DND-41 (cell line): Measurements from ENCODE around the gene APOLD1.
"Not testable (repeated sequence)": the region's sequence is repeated elsewhere in the genome, so short reads cannot be mapped to it uniquely, and the experiment has no call there.

Source experiments
- ATAC-seq: fragments of 200-7000 bp; cut with Tn5 transposase; 3 replicates; pipeline ENCODE4 v1.9.1; 2021; ENCODE audit warnings: low read depth; ENCODE audit not compliant: insufficient read depth
- DNase-seq: peaks from one replicate; pipeline ENCODE4 v3.0.0-alpha.2; 2020
- H2AFZ ChIP-seq: 2 replicates; pipeline ENCODE4 v1.6.0; 2012; ENCODE audit warnings: low read depth, low read length
- H3K27ac ChIP-seq: 2 replicates; pipeline ENCODE4 v1.5.1; 2012; ENCODE audit warnings: low read length, inconsistent platforms
- H3K27me3 ChIP-seq: fragments of 200-600 bp; sonication (generic); 2 replicates; pipeline ENCODE4 v1.6.0; 2012; ENCODE audit warnings: low read length, mild to moderate bottlenecking, inconsistent platforms; ENCODE audit not compliant: insufficient read depth, poor library complexity
- H3K36me3 ChIP-seq: 2 replicates; pipeline ENCODE4 v1.5.1; 2012; ENCODE audit warnings: low read length, inconsistent platforms; ENCODE audit not compliant: insufficient read depth
- H3K4me1 ChIP-seq: 2 replicates; pipeline ENCODE4 v1.5.1; 2012; ENCODE audit warnings: mild to moderate bottlenecking, low read length; ENCODE audit not compliant: insufficient read depth
- H3K4me2 ChIP-seq: 2 replicates; pipeline ENCODE4 v1.6.0; 2012; ENCODE audit warnings: mild to moderate bottlenecking, moderate library complexity, low read length, inconsistent platforms; ENCODE audit not compliant: insufficient read depth
- H3K4me3 ChIP-seq, 2 experiments: fragments of 200-600 bp in 1 of 2; shearing (Covaris generic) in 1 of 2; 2 replicates each; pipeline ENCODE4 v1.5.1; 2012 to 2016; ENCODE audit warnings: inconsistent platforms in 2 of 2, low read length in 2 of 2, mild to moderate bottlenecking in 2 of 2, low read depth in 1 of 2, moderate library complexity in 1 of 2
- H3K79me2 ChIP-seq: 2 replicates; pipeline ENCODE4 v1.6.0; 2012; ENCODE audit warnings: low read length, inconsistent platforms; ENCODE audit not compliant: insufficient read depth
- H3K9ac ChIP-seq: 2 replicates; pipeline ENCODE4 v1.6.0; 2012; ENCODE audit warnings: low read depth, mild to moderate bottlenecking, inconsistent platforms, low read length, moderate library complexity
- H3K9me3 ChIP-seq: 2 replicates; pipeline ENCODE4 v1.5.1; 2012; ENCODE audit warnings: low read length, moderate library complexity, mild to moderate bottlenecking, inconsistent platforms; ENCODE audit not compliant: insufficient read depth, severe bottlenecking
- H4K20me1 ChIP-seq: 2 replicates; pipeline ENCODE4 v1.6.0; 2012; ENCODE audit warnings: low read length; ENCODE audit not compliant: insufficient read depth
- EZH2 ChIP-seq: IDR thresholded peaks from 3 replicates; pipeline ENCODE4 v1.6.1; 2012; ENCODE audit warnings: borderline replicate concordance, low read depth, mild to moderate bottlenecking, moderate library complexity, low read length, inconsistent platforms; ENCODE audit not compliant: severe bottlenecking
- TF ChIP-seq, protein P1 (sequence below): IDR thresholded peaks from 2 replicates; pipeline ENCODE4 v1.5.1; 2012; ENCODE audit warnings: borderline replicate concordance, low read length, moderate library complexity, mild to moderate bottlenecking; ENCODE audit not compliant: poor library complexity, severe bottlenecking; ENCODE audit errors: extremely low read depth

Gene APOLD1

DNA sequence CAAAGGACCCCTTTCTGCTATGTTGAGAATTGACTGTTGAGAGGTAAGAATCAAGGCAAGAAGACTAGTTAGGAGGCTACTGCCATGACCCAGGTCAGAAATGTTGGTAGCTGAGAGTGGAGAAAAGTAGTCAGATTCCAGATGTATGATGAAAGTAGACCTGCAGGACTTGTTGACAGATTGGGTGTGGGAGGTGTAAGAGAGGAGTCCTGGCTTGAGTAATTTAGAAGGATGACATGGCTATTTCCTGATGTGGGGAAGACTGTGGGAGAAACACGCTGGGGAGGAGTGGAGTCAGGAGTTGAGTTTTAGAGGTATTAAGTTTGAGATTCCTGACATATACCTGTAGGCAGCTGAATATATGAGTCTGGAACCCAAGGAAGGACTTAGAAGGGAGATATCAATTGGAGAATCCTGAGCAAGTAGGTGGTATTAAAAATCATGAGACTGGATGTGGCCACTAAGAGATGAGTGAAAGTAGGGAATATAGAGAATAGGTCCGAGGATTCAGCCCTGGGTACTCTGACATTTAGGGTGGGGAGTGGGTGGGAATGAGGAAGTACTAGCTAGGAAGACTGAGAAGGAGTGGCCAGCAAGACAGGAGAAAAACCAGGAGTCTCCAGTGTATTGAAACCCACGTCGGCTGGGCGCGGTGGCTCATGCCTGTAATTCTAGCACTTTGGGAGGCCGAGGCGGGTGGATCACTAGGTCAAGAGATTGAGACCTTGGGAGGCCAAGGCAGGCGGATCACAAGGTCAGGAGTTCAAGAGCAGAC lies 15.1 kb downstream of the APOLD1 start:
- Histone ChIP-seq H3K4me1 (no peaks in the 10 kb centered on the region), H3K4me2 (no peak overlapping the region), H2AFZ (no peak overlapping the region), H3K79me2 (no peaks in the 10 kb centered on the region), H3K4me3 (no peak overlapping the region), H3K27ac (no peak overlapping the region), H3K9ac (no peak overlapping the region), H4K20me1 (no peaks in the 10 kb centered on the region), H3K9me3 (no peaks in the 10 kb centered on the region), H3K36me3 (no peaks in the 10 kb centered on the region), H3K27me3 (no peaks in the 10 kb centered on the region)
- no peak for TF ChIP-seq EZH2
- TF ChIP-seq, protein P1, sequence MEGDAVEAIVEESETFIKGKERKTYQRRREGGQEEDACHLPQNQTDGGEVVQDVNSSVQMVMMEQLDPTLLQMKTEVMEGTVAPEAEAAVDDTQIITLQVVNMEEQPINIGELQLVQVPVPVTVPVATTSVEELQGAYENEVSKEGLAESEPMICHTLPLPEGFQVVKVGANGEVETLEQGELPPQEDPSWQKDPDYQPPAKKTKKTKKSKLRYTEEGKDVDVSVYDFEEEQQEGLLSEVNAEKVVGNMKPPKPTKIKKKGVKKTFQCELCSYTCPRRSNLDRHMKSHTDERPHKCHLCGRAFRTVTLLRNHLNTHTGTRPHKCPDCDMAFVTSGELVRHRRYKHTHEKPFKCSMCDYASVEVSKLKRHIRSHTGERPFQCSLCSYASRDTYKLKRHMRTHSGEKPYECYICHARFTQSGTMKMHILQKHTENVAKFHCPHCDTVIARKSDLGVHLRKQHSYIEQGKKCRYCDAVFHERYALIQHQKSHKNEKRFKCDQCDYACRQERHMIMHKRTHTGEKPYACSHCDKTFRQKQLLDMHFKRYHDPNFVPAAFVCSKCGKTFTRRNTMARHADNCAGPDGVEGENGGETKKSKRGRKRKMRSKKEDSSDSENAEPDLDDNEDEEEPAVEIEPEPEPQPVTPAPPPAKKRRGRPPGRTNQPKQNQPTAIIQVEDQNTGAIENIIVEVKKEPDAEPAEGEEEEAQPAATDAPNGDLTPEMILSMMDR, result no peak
- no peak for DNase-seq
- no peak for ATAC-seq

DNA sequence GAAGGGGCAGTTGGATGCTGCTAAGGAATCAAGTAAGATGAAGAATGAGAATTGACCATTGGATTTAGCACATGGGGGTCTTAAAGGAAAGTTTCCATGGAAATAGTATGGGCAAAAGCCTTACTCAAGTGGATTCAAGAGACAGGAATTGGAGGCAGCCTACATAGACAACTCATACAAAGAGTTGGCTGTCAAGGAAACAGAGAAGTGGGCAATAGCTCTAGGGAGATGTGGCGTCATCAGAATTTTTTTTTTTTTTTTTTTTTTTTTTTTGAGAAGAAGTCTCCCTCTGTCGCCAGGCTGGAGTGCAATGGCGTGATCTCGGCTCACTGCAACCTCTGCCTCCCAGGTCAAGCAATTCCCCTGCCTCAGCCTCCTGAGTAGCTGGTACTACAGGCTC lies 16.2 kb downstream of the APOLD1 start:
- H2AFZ ChIP-seq, H3K79me2 ChIP-seq, DNase-seq, H3K4me3 ChIP-seq, H4K20me1 ChIP-seq, H3K4me1 ChIP-seq, H3K9me3 ChIP-seq, ATAC-seq, H3K9ac ChIP-seq, H3K4me2 ChIP-seq, H3K27ac ChIP-seq, H3K36me3 ChIP-seq, H3K27me3 ChIP-seq: not testable (repeated sequence)

DNA sequence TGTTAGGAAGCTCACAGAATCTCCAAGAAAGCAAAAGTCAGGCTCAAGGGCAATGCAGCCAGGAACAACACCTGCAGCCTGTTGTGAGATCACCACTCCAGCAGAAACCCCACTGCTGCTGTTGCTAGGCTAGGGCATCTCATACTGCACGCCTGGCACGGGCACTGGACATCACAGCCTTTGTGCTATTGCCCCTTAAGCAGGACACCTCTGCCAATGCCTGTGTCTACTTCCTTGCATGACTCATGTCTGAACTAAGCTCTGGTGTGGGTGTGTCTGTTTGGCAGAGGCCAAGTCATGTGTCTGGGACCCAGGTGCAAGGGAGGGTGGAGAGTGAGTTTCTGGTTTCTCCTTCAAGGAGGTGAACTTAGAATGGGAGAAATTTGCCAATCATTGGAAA lies 17.7 kb downstream of the APOLD1 start:
- Histone ChIP-seq H3K27ac (no peak overlapping the region), H3K36me3 (no peaks in the 10 kb centered on the region), H3K9ac (no peak overlapping the region), H4K20me1 (no peaks in the 10 kb centered on the region), H3K4me1 (peaks cover 12% of the 10 kb centered on the region), H2AFZ (no peak overlapping the region), H3K4me3 (no peak overlapping the region), H3K27me3 (no peaks in the 10 kb centered on the region), H3K9me3 (no peaks in the 10 kb centered on the region), H3K79me2 (no peaks in the 10 kb centered on the region), H3K4me2 (no peak overlapping the region)
- TF ChIP-seq, protein P1, result no peak
- no peak for TF ChIP-seq EZH2
- peak; percentile 62 for ATAC-seq
- peak; percentile 24 for DNase-seq

DNA sequence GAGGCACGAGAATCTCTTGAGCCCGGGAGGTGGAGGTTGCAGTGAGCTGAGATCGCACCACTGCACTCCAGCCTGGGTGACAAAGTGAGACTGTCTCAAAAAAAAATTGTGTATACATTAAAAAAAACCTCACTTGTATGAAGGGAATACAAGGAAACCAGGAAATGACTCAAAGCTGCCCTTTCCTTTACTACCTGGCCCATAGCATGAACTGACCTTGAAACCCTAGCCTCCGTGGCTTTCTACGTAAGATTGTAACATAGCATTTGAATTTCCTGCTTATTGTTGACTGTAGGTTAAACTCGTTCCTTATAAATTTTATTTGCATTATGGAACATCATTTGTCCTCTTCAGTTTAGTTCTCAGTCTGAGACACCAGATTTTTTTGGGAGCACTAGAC lies 18.6 kb downstream of the APOLD1 start:
- Histone ChIP-seq H3K9me3 (no peaks in the 10 kb centered on the region), H3K27ac (no peak overlapping the region), H3K4me3 (no peak overlapping the region), H3K36me3 (no peaks in the 10 kb centered on the region), H3K9ac (no peak overlapping the region), H3K4me1 (peaks cover 20% of the 10 kb centered on the region), H3K79me2 (no peaks in the 10 kb centered on the region), H3K27me3 (no peaks in the 10 kb centered on the region), H2AFZ (no peak overlapping the region), H4K20me1 (no peaks in the 10 kb centered on the region), H3K4me2 (no peak overlapping the region)
- DNase-seq (no peak), ATAC-seq (no peak)
- TF ChIP-seq EZH2, result no peak
- TF ChIP-seq, protein P1, result no peak
